PFSK-1 (cell line): ENCODE results near the gene TTC16.
A peak's percentile ranks its signal among the peaks of the same experiment; 100 is the strongest.

Source experiments
- FOXP2 ChIP-seq: optimal IDR thresholded peaks from 2 replicates; pipeline ENCODE3; 2011; ENCODE audit warnings: borderline replicate concordance, control low read depth, inconsistent platforms; ENCODE audit not compliant: insufficient read depth; ENCODE audit errors: extremely low read length, extremely low read depth
- POLR2AphosphoS5 ChIP-seq: IDR thresholded peaks from 2 replicates; pipeline ENCODE4 v1.6.1; 2012; ENCODE audit warnings: low read depth, mild to moderate bottlenecking, control low read depth, low read length, moderate library complexity
- REST ChIP-seq, 2 experiments: IDR thresholded peaks; 2 replicates each; pipeline versions ENCODE4 v1.6.1 to v1.8.0; 2011 to 2012; ENCODE audit warnings: low read depth in 2 of 2, low read length in 2 of 2, control low read depth in 1 of 2, inconsistent platforms in 1 of 2, mild to moderate bottlenecking in 1 of 2, moderate library complexity in 1 of 2; ENCODE audit not compliant: insufficient read depth in 1 of 2
- SIN3A ChIP-seq: IDR thresholded peaks from 2 replicates; pipeline ENCODE4 v1.6.1; 2012; ENCODE audit warnings: mild to moderate bottlenecking, low read length, moderate library complexity, borderline replicate concordance; ENCODE audit not compliant: insufficient read depth
- TAF1 ChIP-seq: IDR thresholded peaks from 2 replicates; pipeline ENCODE4 v1.6.1; 2012; ENCODE audit warnings: low read length, control low read depth, borderline replicate concordance; ENCODE audit not compliant: insufficient read depth

TTC16 gene

GRCh38 chr9:127734247-127734746 lies 18.4 kb downstream of the TTC16 start:
- TF ChIP-seq SIN3A, result no peak
- no peak for TF ChIP-seq POLR2AphosphoS5
- no peak for TF ChIP-seq FOXP2
- TF ChIP-seq TAF1, result no peak
- no peak for TF ChIP-seq REST (IDR thresholded peaks at IDR 0.05; ENCODE audit: insufficient read depth in 1 of 2, low read depth in 2 of 2, low read length in 2 of 2)

DNA sequence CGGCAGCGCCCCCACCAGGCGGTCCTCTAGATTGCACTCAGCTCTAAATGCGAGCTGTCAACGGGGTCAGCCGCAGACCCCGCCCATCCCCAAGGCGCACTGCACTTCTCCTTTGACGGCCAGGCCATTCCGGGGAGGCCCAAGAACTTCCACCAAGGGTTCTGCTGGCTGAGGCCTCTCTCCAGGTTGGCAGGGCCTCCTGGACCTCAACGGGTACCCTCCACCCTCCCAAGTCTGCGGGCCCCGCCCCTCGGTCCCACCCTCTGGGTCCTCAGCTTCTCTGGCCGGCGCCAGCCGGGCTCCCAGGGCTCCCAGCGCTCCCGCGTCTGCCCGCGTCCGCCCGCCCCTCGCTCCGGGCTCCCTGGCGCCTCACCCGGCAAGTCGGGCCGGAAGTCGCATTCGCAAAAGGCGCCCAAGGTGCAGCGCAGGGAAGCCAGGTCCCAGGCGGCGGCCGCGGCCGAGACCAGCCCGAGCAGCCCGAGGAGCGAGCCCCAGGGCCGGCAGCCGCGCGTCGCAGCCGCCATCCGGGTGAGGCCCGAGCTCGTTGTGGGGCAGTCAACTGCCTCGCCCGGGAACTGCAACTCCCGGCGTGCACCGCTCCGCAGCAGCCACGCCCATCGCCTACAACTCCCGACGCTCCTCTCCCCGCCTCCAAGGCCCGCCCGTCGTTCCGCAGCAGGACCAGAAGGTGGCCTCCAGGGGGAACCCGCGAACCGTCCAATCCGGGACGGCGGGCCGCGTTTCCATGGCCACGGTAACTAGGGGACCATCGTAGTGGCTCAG lies 19.1 kb downstream of the TTC16 start, which contains the start of gene TOR2A:
Gene TOR2A (minus strand): TSS at position 548 of the 783 bp plus-strand sequence. CDS start 24 bp downstream, at position 524.
- peak; percentile 70 for TF ChIP-seq POLR2AphosphoS5
- 0 out of 2 replicates have a peak, but pooled peaks have one; percentile 16 for TF ChIP-seq SIN3A
- TF ChIP-seq REST (IDR thresholded peaks at IDR 0.05; ENCODE audit: insufficient read depth in 1 of 2, low read depth in 2 of 2, low read length in 2 of 2), result no peak
- TF ChIP-seq TAF1, result peak; percentile 75; the same call in 1 of the 2 replicates
- no peak for TF ChIP-seq FOXP2

- TF ChIP-seq SIN3A (no peak), REST (IDR thresholded peaks at IDR 0.05; ENCODE audit: insufficient read depth in 1 of 2, low read depth in 2 of 2, low read length in 2 of 2) (no peak), TAF1 (no peak), POLR2AphosphoS5 (no peak), FOXP2 (no peak)
Observed at GRCh38 chr9:127735530-127736185, 19.8 kb downstream of the TTC16 start.

GRCh38 chr9:127738666-127739065 lies 22.8 kb downstream of the TTC16 start:
- TF ChIP-seq TAF1 (no peak), SIN3A (no peak), REST (IDR thresholded peaks at IDR 0.05; ENCODE audit: insufficient read depth in 1 of 2, low read depth in 2 of 2, low read length in 2 of 2) (no peak), FOXP2 (no peak)
